Measurements from ENCODE around the gene PRDM9.

DNA sequence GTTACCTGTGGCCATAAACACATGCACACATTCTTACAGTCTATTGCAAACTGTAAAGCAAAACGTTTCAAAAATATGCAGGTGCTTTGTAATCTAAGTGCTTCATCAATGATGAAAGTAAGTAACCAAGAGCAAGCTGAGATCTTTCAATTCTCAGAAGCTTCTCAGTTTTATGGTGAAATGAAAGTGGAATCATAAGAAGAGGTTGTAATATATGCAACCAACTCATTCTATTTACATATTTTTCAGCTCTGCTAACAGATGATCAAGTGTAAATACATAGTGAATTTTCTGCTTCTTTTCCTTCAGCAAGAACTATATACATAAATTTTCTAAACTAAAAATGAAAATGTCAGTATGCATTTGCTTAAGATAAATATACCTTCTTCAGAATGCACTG, 33.1 kb upstream of the PRDM9 start:
- TF ChIP-seq, protein P1, sequence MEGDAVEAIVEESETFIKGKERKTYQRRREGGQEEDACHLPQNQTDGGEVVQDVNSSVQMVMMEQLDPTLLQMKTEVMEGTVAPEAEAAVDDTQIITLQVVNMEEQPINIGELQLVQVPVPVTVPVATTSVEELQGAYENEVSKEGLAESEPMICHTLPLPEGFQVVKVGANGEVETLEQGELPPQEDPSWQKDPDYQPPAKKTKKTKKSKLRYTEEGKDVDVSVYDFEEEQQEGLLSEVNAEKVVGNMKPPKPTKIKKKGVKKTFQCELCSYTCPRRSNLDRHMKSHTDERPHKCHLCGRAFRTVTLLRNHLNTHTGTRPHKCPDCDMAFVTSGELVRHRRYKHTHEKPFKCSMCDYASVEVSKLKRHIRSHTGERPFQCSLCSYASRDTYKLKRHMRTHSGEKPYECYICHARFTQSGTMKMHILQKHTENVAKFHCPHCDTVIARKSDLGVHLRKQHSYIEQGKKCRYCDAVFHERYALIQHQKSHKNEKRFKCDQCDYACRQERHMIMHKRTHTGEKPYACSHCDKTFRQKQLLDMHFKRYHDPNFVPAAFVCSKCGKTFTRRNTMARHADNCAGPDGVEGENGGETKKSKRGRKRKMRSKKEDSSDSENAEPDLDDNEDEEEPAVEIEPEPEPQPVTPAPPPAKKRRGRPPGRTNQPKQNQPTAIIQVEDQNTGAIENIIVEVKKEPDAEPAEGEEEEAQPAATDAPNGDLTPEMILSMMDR (IDR thresholded peaks at IDR 0.05): no peak
- TF ChIP-seq, protein P2, sequence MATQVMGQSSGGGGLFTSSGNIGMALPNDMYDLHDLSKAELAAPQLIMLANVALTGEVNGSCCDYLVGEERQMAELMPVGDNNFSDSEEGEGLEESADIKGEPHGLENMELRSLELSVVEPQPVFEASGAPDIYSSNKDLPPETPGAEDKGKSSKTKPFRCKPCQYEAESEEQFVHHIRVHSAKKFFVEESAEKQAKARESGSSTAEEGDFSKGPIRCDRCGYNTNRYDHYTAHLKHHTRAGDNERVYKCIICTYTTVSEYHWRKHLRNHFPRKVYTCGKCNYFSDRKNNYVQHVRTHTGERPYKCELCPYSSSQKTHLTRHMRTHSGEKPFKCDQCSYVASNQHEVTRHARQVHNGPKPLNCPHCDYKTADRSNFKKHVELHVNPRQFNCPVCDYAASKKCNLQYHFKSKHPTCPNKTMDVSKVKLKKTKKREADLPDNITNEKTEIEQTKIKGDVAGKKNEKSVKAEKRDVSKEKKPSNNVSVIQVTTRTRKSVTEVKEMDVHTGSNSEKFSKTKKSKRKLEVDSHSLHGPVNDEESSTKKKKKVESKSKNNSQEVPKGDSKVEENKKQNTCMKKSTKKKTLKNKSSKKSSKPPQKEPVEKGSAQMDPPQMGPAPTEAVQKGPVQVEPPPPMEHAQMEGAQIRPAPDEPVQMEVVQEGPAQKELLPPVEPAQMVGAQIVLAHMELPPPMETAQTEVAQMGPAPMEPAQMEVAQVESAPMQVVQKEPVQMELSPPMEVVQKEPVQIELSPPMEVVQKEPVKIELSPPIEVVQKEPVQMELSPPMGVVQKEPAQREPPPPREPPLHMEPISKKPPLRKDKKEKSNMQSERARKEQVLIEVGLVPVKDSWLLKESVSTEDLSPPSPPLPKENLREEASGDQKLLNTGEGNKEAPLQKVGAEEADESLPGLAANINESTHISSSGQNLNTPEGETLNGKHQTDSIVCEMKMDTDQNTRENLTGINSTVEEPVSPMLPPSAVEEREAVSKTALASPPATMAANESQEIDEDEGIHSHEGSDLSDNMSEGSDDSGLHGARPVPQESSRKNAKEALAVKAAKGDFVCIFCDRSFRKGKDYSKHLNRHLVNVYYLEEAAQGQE (IDR thresholded peaks at IDR 0.05; ENCODE audit: insufficient read depth in 1 of 2, low read depth in 2 of 2, low read length in 1 of 2): no peak
- TF ChIP-seq POLR2AphosphoS5 (IDR thresholded peaks at IDR 0.05; ENCODE audit: low read depth, low read length) (no peak), SIN3A (IDR thresholded peaks at IDR 0.05; ENCODE audit: borderline replicate concordance, insufficient read depth, low read depth, low read length) (no peak)
